Activated CD4-positive, CD25-positive, alpha-beta regulatory T cell (primary cell): Measurements from ENCODE around the gene SPTBN4.
A peak's percentile ranks its signal among the peaks of the same experiment; 100 is the strongest.
"Not testable (repeated sequence)": the region's sequence is repeated elsewhere in the genome, so short reads cannot be mapped to it uniquely, and the experiment has no call there.

Source experiments
- DNase-seq, 4 experiments: peaks; one replicate each; lab custom pipeline; 2025; lab: John Stamatoyannopoulos, UW

SPTBN4 gene

DNA sequence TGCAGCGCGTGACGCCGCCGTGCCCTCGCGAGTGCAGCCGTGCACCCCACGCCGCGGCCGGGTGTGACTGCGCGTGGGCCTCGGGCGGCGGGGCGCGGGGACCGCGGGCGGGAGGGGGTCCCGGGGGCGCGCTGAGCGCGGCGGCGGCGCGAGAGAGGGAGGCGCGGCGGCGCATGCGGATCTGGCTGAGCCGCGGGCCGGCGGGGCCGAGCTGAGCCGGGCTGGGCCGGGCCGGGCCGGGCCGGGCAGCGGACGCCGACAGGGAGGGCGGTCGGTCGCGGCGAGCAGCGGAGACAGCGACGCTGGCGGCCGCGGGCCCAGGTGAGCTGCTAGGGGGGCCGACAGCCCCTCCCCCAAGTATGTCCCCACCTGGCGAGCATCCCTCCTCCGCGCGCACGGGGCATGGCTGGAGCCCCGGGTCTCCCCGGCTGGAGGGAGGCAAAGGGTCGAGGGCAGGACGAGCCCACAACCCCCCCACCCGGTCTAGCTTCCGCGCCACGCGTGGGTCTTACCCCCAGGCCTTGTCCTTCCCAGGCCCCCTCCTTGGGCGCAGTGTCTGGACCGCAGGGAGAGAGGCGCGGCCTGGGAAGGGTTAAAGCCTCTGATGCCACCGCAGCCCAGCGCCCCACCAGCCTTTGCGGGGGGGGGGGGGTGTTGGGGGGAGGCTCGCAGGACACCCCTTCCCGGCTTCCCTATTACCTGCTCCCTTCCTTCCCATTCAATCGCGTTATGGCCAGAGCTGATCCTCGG lies at the start of gene SPTBN4:
Gene SPTBN4 (plus strand): TSS at position 17 of the 750 bp plus-strand sequence. CDS start 5,621 bp downstream, outside the sequence.
- DNase-seq: no peak

DNA sequence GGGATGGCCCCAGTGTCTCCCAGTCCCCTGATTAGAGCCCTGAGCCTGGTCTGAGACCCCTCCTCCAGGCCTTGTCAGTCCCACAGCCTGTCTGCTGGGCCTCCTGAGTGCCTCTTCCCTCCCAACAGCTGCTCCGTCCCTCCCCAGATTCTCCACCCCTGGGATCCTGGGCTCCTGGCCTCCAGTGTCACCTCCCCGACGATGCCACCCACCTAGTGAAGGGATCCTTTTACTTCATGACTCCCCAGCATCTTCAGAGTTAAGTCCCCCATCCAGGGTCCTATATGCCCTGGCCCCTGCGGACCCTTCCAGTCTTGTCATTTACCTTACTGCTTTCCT lies 49.2 kb upstream of the SPTBN4 start:
- no peak for DNase-seq

DNA sequence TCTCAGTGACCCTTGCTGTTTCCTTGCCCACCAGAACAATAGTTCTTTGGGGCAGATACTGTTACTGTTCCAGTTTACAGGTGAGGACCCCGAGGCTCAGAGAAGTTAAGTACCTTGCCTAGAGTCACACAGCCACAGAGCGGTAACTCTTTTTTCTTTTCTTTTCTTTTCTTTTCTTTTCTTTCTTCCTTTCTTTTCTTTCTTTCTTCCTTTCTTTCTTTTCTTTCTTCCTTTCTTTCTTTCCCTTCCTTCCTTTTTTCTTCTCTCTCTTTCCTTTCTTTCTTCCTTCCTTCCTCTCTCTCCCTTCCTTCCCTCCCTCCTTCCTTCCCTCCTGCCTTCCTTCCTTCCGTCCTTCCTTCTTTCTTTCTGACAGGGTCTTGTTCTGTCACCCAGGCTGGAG lies 48.8 kb upstream of the SPTBN4 start:
- no peak for DNase-seq

DNA sequence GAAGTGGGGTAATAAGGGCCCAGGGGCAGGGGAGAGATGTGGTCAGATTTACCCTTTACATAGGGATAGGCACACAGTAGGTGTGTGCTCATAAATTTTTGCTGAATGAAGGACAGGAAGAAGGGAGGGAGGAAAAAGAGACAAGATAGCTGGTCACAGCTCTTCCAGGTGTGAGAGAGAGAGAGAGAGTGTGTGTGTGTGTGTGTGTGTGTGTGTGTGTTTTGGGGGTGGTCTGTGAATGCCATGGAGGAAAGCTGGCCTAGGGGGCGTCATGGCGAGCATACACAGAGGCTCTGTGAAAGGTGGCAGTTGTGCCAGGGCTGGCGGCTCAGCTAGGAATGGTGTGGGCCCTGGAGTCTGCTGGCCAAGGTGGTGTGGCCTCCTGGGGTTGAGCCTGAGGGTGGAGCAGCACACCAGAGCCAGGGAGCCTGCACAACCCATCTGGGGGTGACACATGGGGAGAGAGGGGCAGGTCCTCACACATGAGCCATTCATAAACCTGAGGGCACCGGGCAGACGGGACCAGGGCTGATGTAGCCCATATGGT lies 47.7 kb upstream of the SPTBN4 start:
- no peak for DNase-seq

DNA sequence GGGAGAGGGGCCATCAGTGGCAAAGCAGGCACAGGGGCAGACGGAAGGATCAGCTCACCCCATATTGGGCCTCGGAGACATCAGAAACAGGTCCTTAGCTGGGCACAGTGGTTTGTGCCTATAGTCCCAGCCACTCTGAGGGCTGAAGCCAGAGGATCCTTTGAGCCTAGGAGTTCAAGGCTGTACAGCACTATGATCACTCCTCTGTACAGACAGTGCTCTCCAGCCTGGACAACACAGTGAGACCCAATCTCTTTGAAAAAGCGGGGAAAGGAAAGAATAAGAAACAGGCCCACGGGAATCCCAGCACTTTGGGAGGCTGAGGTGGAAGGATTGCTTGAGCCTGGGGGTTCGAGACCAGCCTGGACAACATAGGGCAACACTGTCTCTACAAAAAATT lies 47.0 kb upstream of the SPTBN4 start:
- no peak for DNase-seq

DNA sequence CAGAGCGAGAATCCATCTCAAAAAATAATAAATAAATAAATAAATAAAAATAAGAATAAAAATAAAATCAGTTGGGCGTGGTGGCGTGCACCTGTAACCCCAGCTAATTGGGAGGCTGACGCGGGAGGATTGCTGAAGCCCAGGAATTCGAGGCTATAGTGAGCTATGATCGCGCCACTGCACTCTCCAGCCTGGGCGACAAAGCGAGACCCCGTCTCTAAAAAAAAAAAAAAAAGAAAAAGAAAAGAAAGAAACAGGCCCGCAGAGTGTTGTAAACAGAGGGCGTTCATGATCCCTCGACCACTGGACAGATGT lies 46.4 kb upstream of the SPTBN4 start:
- no peak for DNase-seq

DNA sequence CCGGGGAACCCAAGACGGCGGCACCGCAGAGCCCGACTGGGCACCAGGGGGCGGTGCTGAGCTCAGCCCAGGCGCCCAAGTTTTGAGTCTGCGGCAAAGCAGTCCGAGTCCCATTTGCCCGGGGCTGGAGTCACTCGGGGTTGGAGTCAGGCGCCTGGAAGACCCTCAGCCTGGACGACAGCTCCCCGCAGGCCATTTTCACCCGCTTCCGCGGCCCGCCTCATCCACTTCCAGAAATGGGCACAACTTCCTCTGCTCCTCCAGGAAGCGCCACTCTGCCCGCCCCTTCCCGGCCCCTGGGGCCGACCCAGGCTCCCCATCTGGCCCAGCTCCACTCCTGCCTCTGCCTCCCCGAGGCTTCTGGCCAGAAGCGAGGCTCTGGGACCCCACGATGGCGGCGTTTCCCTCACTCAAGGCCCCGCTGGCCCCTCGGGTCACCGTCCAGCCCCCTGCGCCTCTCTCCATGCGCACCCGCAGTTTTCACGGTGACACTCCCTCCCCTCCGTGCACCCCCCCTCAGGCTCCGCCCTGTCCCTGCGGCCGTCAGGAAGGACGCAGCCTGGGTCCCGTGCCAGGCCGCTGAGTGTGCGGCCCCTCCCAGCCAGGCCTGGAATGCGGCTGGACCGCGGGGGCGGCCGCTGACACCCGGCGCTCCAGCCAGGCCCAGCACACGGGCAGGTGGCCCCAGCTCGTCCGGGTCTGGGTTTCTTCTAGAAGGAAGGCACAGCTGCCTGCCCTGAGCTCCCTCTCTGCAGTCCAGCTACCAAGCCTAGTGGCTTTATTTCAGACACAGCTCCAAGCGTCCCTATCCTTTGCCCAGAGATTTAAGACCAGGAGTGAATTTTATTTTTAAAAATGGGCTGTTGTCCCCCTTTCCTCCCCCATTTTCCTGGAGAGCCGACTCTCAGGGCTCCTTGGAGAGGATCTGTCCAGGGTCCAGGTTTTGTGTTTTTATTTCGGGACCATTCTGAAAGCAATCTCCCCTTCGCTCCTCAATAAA lies 45.7 kb upstream of the SPTBN4 start:
- DNase-seq: peak; percentile 51 to 68 (median 66)

DNA sequence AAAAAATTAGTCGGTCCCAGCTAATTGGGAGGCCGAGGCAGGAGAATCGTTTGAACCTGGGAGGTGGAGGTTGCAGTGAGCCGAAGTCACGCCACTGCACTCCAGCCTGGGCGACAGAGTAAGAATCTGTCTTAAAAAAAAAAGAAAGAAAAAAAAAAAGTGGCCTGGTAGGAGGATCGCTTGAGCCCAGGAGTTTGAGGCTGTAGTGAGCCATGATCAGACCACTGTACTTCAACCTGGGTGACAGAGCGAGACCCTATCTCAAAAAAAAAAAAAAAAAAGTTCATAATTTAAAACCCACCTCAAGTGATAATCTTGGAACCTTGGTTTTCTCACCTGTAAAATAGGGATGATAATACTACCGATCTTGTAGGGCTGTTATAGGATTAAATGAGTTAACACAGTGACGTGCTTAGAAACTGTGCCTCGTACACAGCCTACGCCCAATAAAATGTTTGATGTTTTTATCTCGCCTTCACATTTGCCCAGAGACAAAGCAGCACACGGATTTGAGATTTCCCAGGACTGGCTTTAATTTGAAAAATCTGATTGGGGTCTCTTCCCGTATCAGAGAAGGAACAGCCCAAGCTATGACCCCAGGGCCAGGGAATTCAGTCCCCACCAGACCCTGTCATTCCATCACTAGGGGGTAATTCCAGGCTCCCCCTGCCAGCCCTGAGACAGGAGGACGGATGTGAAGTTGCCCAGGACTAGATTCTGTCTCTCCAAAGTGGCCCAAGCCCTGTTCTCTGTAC lies 44.6 kb upstream of the SPTBN4 start:
- no peak for DNase-seq

DNA sequence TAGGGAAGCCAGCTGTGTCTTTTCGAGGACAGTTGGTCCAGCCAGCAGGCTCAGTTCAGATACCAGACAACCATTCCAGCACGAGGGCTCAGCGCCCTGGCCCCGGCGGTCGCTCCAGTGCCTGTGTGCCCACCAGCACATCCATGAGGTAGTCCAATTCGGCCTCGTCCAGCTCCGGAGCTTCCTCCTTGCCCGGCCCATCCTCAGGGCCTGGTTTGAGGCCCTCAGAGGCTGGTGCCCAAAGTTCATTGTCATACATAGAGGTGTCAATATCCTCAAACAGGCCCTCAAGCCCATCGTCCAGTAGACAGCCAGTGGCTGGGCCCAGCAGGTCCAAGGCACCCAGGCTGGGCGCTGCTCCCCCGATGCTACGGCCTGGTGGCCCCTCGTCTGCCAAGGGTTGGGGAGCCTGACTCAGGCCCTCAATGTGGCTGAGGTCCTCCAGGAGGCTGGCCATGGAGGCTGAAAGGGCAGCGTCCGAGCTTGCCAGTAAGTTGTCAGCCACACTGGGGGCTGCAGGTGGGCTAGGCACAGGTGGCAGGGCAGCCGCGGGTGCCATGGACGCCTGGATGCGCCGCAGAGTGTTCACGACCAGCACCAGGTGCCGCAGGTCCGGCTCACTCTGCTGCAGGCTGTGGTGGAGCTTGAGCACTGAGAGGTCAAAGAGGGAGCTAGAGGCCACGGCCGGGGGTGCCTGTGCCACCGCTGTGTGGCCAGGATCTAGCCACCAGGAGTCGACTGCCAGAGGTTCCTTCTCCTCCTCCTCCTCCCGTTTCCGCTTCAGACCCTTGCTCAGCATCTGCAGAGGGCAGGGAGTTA lies 43.8 kb upstream of the SPTBN4 start:
- no peak for DNase-seq

DNA sequence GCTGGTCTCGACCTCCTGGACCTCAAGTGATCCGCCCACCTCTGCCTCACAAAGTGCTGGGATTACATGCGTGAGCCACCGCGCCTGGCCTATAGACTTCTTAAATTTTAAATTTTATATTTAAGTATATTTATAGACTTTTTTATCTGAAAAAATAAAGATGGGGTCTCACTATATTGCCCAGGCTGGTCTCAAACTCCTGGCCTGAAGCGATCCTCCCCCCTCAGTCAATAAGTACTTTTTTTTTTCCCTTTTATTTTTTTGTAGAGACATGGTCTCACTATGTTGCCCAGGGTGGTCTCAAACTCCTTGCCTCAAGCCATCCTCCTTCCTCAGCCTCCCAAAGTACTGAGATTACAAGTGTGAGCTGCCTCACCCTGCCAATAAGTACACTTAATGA lies 42.9 kb upstream of the SPTBN4 start:
- no peak for DNase-seq

DNA sequence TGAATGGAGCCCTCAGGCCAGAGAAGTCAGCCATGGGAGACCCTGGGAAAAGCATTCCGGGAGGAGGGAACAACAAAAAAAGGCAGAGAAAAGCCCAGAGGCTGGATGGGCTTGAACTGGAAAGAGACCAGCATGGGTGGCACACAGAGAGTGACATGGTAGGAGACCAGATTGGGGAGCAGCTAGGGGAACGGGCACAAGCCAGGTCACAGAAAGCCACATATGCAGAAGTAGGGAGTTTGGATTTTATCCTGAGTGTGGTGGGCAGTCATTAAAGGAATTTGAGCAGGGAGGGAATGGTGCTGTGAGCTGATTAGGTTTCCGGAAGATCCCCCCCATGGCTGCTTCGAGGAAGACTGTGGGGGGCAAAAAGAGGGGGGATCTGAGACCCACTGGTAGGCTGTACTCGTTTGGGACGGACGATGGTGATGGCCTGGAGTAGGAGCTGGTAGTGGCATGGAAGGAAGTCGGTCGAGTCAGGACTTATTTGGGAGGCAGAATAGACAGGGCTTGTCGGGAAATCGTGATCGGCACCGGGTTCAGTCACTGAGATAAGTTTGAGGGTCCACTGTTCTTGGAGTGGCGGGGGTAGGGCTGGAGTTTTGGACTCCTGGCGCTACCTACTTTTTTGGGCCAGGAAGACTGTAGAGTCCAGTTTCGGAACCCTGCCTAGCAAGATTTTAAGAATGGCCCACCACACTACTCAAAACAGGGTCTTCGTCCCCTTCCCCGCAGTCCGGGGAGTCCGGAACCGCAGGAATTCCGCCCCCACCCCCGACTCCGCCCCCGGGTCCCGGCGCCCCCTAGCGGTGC lies 42.0 kb upstream of the SPTBN4 start:
- no peak for DNase-seq

DNA sequence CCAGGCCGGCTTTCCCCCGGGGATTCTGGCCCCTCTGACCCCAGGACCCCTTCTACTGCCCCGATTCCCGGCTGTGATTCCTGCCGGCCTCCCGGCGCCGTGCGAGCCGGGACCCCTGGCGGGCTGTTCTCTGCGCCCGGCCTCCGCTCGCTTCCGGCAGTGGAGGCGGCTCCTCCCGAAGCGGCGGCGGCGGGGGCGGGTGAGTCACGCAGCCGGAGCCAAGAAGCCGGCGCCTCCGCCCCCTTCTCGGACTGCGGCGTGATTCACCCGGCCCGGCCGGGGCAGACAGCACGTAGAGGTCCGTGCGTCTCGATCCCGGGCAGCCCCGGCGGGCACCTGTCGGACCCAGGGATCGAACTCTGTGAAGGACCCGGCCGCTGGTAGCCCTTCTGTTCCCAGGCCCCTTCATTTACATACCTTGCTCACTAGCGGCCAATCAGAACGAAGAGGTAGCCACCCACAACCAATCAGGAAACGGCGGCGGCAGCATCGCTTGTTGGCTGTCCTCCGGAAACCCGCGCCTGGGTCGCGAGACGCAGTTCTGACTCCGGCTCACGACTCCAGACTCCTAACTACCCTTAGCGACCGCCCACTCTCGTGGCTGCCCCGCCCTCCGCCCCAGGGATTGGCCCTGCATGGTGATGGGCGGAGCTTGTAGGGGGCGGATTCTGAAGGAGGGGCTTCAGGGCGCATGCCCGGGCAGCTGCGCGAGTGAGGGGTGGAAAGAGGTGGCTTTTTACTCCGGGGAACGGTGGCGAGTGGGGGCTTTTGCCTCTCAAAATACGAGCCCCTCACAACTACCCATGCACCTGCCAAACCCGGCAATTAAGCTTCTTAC lies 41.1 kb upstream of the SPTBN4 start, which contains the start of gene SERTAD1:
Gene SERTAD1 (minus strand): TSS at position 543 of the 838 bp plus-strand sequence. CDS start 2,446 bp downstream, outside the sequence.
- DNase-seq: peak; percentile 99 to 100 (median 99)

DNA sequence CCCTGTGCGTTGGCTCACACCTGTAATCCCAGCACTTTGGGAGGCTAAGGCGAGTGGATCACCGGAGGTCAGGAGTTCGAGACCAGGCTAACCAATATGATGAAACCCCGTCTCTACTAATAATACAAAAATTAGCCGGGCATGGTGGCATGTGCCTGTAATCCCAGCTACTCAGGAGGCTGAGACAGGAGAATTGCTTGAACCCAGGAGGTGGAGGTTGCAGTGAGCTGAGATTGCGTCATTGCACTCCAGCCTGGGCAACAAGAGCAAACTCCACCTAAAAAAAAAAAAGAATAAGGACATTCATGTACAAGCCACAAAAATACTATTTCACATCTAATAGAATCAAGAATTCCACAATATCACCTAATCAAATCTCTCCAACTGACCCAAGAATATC lies 38.6 kb upstream of the SPTBN4 start:
- DNase-seq: not testable (repeated sequence)

DNA sequence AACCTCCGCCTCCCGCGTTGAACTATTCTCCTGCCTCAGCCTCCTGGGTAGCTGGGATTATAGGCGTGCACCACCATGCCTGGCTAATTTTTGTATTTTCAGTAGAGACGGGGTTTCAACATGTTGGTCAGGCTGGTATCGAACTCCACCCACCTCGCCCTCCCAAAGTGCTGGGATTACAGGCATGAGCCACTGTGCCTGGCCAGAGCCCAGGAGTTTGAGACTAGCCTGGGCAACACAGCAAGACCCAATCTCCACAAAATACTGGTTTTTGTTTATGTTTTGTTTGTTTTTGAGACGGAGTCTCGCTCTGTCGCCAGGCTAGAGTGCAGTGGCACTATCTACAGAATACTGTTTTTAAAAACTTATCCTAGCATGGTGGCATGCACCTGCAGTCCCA lies 36.6 kb upstream of the SPTBN4 start:
- not testable (repeated sequence) for DNase-seq

DNA sequence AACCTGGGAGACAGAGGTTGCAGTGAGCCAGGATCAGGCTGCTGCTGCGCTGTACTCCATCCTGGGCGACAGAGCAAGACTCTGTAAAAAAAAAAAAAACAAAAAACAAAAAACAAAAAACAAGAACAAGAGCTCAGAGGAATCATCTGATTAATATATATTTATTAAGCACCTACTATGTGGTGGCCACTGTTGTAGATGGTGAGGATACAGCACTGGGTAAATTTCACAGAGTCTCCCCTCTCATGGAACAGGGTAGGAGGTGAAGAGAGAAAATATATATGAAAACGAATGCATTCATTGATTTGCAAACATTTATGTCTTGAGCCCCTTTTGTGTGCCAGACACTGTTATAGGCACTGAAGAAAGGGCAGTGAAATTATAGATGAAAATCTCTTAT lies 35.1 kb upstream of the SPTBN4 start:
- no peak for DNase-seq

DNA sequence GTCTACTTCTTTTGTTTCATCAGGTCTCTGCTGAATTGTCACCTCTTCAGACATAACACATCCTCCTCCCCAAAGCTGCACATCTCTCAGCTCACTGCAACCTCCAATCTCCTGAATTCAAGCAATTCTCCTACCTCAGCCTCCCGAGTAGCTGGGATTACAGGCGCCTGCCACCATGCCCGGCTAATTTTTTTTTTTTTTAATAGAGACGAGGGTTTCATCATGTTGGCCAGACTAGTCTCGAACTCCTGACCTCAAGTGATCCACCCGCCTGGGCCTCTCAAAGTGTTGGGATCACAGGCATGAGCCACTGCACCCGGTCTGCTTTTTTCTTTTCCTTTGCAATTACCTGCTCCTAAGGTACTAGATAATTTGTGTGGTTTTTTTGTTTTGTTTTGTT lies 34.0 kb upstream of the SPTBN4 start:
- DNase-seq: not testable (repeated sequence)

DNA sequence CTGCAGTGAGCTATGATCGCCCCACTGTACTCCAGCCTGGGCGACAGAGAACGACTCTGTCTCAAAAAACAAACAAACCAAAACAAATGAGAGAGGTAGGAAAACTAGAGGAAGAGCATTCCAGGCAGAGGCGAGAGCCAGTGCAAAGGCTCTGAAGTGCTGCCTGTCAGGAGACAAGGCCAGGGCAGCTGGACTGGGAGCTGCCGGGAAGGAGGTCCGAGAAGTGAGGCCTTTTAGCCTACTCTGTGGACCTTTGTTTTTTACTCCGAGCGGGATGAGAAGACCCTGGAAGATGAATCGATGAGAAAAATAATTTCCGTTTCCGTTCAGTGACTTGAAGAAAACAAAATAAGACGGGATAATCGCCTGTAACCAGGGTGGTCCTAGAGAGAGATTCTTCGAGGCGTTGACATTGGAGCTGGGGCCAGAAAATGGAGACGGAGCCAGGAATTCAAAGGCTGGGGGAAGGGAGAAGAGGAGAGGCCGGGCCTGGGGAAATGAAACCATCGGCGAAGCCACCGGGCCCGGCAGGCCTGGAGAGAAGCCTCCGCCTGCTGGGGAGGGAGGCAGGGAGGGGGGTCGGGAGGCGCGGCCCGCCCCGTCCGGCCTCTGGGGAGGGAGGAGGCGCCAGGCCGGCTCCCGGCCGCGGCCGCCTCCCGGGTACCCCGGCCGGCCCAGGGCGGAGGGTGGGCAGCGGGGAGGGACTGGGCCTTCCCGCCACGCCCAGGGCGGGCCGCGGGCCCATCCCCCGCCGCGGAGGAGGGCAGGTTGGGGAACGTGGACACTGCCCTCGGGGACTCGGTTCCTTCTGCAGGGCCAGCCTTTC lies 33.2 kb upstream of the SPTBN4 start:
- DNase-seq: peak in 3 of 4 experiments; percentile 19 to 40 (median 33)

DNA sequence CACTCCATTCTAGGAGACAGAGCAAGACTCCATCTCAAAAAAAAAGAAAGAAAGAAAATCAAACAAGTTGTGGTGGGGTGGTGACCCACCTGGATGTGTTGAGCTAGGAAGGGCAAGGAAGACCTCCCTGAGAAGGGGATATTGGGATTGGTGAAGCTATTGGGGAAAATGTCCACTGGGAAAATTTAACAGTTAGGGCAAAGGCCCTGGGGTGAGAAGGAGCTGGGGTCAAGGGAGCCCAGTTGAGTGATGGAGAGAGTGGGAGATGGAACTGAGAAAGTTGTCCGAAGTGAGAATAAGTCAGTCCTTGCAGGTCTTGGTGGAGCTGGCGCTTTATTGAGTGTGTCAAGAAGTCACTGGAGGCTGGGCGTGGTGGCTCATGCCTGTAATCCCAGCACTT lies 28.5 kb upstream of the SPTBN4 start:
- DNase-seq: no peak
